Neural crest cell (in vitro differentiated cells): ENCODE results near the gene SMOC1. TPM values are rescaled to one million over a fixed set of nuclear protein-coding genes. Genes with fewer than 3 reads are reported as not detected.

Source experiments
- DNase-seq: peaks from one replicate; pipeline ENCODE4 v3.0.0; 2021; ENCODE audit warnings: low read depth, mixed read lengths, low spot score
- H3K27ac Mint-ChIP-seq: one replicate; pipeline ENCODE4 v1.8.0; 2021; ENCODE audit warnings: mild to moderate bottlenecking, mixed read lengths; ENCODE audit not compliant: unreplicated experiment
- H3K27me3 Mint-ChIP-seq: 2 replicates; pipeline ENCODE4 v1.8.0; 2021; ENCODE audit warnings: low read depth, mild to moderate bottlenecking, mixed read lengths
- H3K36me3 Mint-ChIP-seq: 2 replicates; pipeline ENCODE4 v1.8.0; 2021; ENCODE audit warnings: low read depth, mild to moderate bottlenecking, mixed read lengths
- H3K4me1 Mint-ChIP-seq: 2 replicates; pipeline ENCODE4 v1.8.0; 2021; ENCODE audit warnings: mixed read lengths
- H3K4me3 Mint-ChIP-seq: one replicate; pipeline ENCODE4 v1.8.0; 2021; ENCODE audit warnings: mild to moderate bottlenecking, mixed read lengths
- H3K9me3 Mint-ChIP-seq: 2 replicates; pipeline ENCODE4 v1.8.0; 2021; ENCODE audit warnings: mixed read lengths
- CTCF ChIP-seq: fragments of 200-600 bp; sonication (generic); conservative IDR thresholded peaks from 2 replicates; pipeline ENCODE4 v1.5.0; 2021; ENCODE audit warnings: antibody characterized with exemption, mild to moderate bottlenecking
- total RNA-seq: library from RNA; stranded (reverse); gene quantifications from 2 replicates; pipeline ENCODE4 v1.2.1, GENCODE V29; 2021

SMOC1 gene
- total RNA-seq, 1 donor from 2014 or later: 203 TPM

GRCh38 chr14:69982886-69983285, 103.7 kb downstream of the SMOC1 start:
- no peak overlapping the region for H3K27ac Mint-ChIP-seq
- H3K4me1 Mint-ChIP-seq: peaks cover 86% of the 10 kb centered on the region
- peaks cover 48% of the 10 kb centered on the region for H3K36me3 Mint-ChIP-seq
- peaks cover 5% of the 10 kb centered on the region for H3K9me3 Mint-ChIP-seq
- no peak for DNase-seq
- H3K4me3 Mint-ChIP-seq: no peak overlapping the region
- peaks cover 5% of the 10 kb centered on the region for H3K27me3 Mint-ChIP-seq
- TF ChIP-seq CTCF: no peak

GRCh38 chr14:69983317-69983716, 104.1 kb downstream of the SMOC1 start:
- H3K4me3 Mint-ChIP-seq: peak overlapping the region; percentile 45
- no peak for DNase-seq

GRCh38 chr14:69985463-69985862, 106.2 kb downstream of the SMOC1 start:
- H3K9me3 Mint-ChIP-seq: peaks cover 5% of the 10 kb centered on the region
- peaks cover 84% of the 10 kb centered on the region for H3K4me1 Mint-ChIP-seq
- no peaks in the 10 kb centered on the region for H3K27me3 Mint-ChIP-seq

More at GRCh38 chr14:69983317-69983716, 104.1 kb downstream of the SMOC1 start:
- no peak overlapping the region for H3K27ac Mint-ChIP-seq
- H3K9me3 Mint-ChIP-seq: peaks cover 5% of the 10 kb centered on the region
- H3K36me3 Mint-ChIP-seq: peaks cover 43% of the 10 kb centered on the region
- H3K4me1 Mint-ChIP-seq: peaks cover 86% of the 10 kb centered on the region
- peaks cover 5% of the 10 kb centered on the region for H3K27me3 Mint-ChIP-seq
- no peak for TF ChIP-seq CTCF

GRCh38 chr14:69986336-69986735, 107.1 kb downstream of the SMOC1 start:
- Mint-ChIP-seq H3K9me3 (peaks cover 5% of the 10 kb centered on the region), H3K4me1 (peaks cover 82% of the 10 kb centered on the region), H3K36me3 (peaks cover 30% of the 10 kb centered on the region), H3K4me3 (peak overlapping the region; percentile 61), H3K27me3 (no peaks in the 10 kb centered on the region), H3K27ac (peak overlapping the region; percentile 46)
- DNase-seq: no peak
- TF ChIP-seq CTCF: no peak

More at GRCh38 chr14:69985463-69985862, 106.2 kb downstream of the SMOC1 start:
- DNase-seq: no peak
- Mint-ChIP-seq H3K27ac (peak overlapping the region; percentile 29), H3K4me3 (peak overlapping the region; percentile 2), H3K36me3 (peaks cover 34% of the 10 kb centered on the region)
- no peak for TF ChIP-seq CTCF

- H3K27me3 Mint-ChIP-seq: no peaks in the 10 kb centered on the region
- peaks cover 5% of the 10 kb centered on the region for H3K9me3 Mint-ChIP-seq
- H3K27ac Mint-ChIP-seq: peak overlapping the region; percentile 7
- no peak for TF ChIP-seq CTCF
- DNase-seq: peak; percentile 71
- H3K4me3 Mint-ChIP-seq: peak overlapping the region; percentile 61
- H3K4me1 Mint-ChIP-seq: peaks cover 78% of the 10 kb centered on the region
- H3K36me3 Mint-ChIP-seq: peaks cover 25% of the 10 kb centered on the region
Observed at GRCh38 chr14:69987406-69988121, 108.3 kb downstream of the SMOC1 start.
